Mesenchymal stem cell (in vitro differentiated cells and primary cell): ENCODE data around the gene IMMP2L.
A peak's percentile ranks its signal among the peaks of the same experiment; 100 is the strongest.

Experiments used
- DNase-seq: peaks from one replicate; pipeline ENCODE4 v3.0.0-alpha.2; 2013
- H2AFZ ChIP-seq: one replicate; pipeline ENCODE4 v1.6.1; 2013; ENCODE audit warnings: low read depth, mild to moderate bottlenecking, control low read depth, inconsistent platforms, low read length, moderate library complexity
- H2AK5ac ChIP-seq: 2 replicates; pipeline ENCODE4 v1.6.1; 2013; ENCODE audit warnings: low read length, moderate library complexity, mild to moderate bottlenecking, inconsistent platforms; ENCODE audit not compliant: severe bottlenecking
- H2BK120ac ChIP-seq: one replicate; pipeline ENCODE4 v1.6.1; 2013; ENCODE audit warnings: low read depth, mild to moderate bottlenecking, inconsistent platforms, low read length, moderate library complexity
- H2BK12ac ChIP-seq, 2 experiments: one replicate each; pipeline ENCODE4 v1.6.1; 2013; ENCODE audit warnings: inconsistent platforms in 2 of 2, low read length in 2 of 2, mild to moderate bottlenecking in 2 of 2, moderate library complexity in 2 of 2, control low read depth in 1 of 2
- H2BK15ac ChIP-seq: one replicate; pipeline ENCODE4 v1.6.1; 2013; ENCODE audit warnings: mild to moderate bottlenecking, low read depth, inconsistent platforms; ENCODE audit not compliant: poor library complexity, severe bottlenecking
- H2BK5ac ChIP-seq: 2 replicates; pipeline ENCODE4 v1.6.1; 2013; ENCODE audit warnings: low read depth, mild to moderate bottlenecking, low read length, control low read depth, inconsistent platforms; ENCODE audit not compliant: poor library complexity, severe bottlenecking
- H3K14ac ChIP-seq, 2 experiments: one replicate each; pipeline ENCODE4 v1.6.1; 2013; ENCODE audit warnings: inconsistent platforms in 2 of 2, low read length in 2 of 2, control low read depth in 1 of 2, mild to moderate bottlenecking in 1 of 2, moderate library complexity in 1 of 2
- H3K18ac ChIP-seq, 2 experiments: one replicate each; pipeline ENCODE4 v1.6.1; 2013; ENCODE audit warnings: inconsistent platforms in 2 of 2, low read length in 2 of 2, control low read depth in 1 of 2, low read depth in 1 of 2, mild to moderate bottlenecking in 1 of 2
- H3K23ac ChIP-seq, 2 experiments: one replicate each; pipeline ENCODE4 v1.6.1; 2013; ENCODE audit warnings: inconsistent platforms in 2 of 2, low read length in 2 of 2, mild to moderate bottlenecking in 2 of 2, moderate library complexity in 2 of 2, control low read depth in 1 of 2
- H3K27ac ChIP-seq: 2 replicates; pipeline ENCODE4 v1.5.1; 2013; ENCODE audit warnings: mild to moderate bottlenecking, moderate library complexity, low read length, control low read depth, inconsistent platforms; ENCODE audit not compliant: poor library complexity, severe bottlenecking
- H3K27me3 ChIP-seq, 2 experiments: 2 replicates each; pipeline versions ENCODE4 v1.6.1 to v1.7.0; 2013; ENCODE audit warnings: low read length in 2 of 2, mild to moderate bottlenecking in 2 of 2, moderate library complexity in 2 of 2, control low read depth in 1 of 2, inconsistent platforms in 1 of 2; ENCODE audit not compliant: control insufficient read depth in 1 of 2, insufficient read depth in 1 of 2
- H3K36me3 ChIP-seq, 2 experiments: 2 replicates each; pipeline versions ENCODE4 v1.6.1 to v1.7.0; 2013; ENCODE audit warnings: low read length in 2 of 2, control low read depth in 1 of 2, inconsistent platforms in 1 of 2, low read depth in 1 of 2, mild to moderate bottlenecking in 1 of 2; ENCODE audit not compliant: insufficient read depth in 2 of 2, control insufficient read depth in 1 of 2
- H3K4ac ChIP-seq, 2 experiments: one replicate each; pipeline ENCODE4 v1.6.1; 2013; ENCODE audit warnings: inconsistent platforms in 2 of 2, low read length in 2 of 2, mild to moderate bottlenecking in 2 of 2, moderate library complexity in 2 of 2, control low read depth in 1 of 2, low read depth in 1 of 2
- H3K4me1 ChIP-seq: 2 replicates; pipeline ENCODE4 v1.6.1; 2013; ENCODE audit warnings: low read depth, low read length, control low read depth; ENCODE audit not compliant: control insufficient read depth, insufficient read depth
- H3K4me2 ChIP-seq: 2 replicates; pipeline ENCODE4 v1.6.1; 2013; ENCODE audit warnings: low read length, mild to moderate bottlenecking, inconsistent platforms; ENCODE audit not compliant: poor library complexity, severe bottlenecking
- H3K4me3 ChIP-seq, 2 experiments: 2 replicates each; pipeline versions ENCODE4 v1.5.1 to v1.7.0; 2013; ENCODE audit warnings: low read length in 2 of 2, mild to moderate bottlenecking in 2 of 2, control low read depth in 1 of 2, low read depth in 1 of 2; ENCODE audit not compliant: insufficient read depth in 1 of 2
- H3K79me1 ChIP-seq: replicated peaks from 2 replicates; pipeline ENCODE4 v1.6.1; 2013; ENCODE audit warnings: mild to moderate bottlenecking, control low read depth, low read length, inconsistent platforms; ENCODE audit not compliant: poor library complexity, severe bottlenecking
- H3K9ac ChIP-seq: 2 replicates; pipeline ENCODE4 v1.7.0; 2013; ENCODE audit warnings: mild to moderate bottlenecking, low read length, moderate library complexity
- H3K9me3 ChIP-seq: 2 replicates; pipeline ENCODE4 v1.7.0; 2013; ENCODE audit warnings: mild to moderate bottlenecking, low read length; ENCODE audit not compliant: control insufficient read depth
- H4K8ac ChIP-seq: one replicate; pipeline ENCODE4 v1.6.1; 2013; ENCODE audit warnings: inconsistent platforms, mild to moderate bottlenecking, low read length, moderate library complexity
- H4K91ac ChIP-seq: one replicate; pipeline ENCODE4 v1.6.1; 2013; ENCODE audit warnings: mild to moderate bottlenecking, low read length, inconsistent platforms
- WGBS: methylation state at CpG from one replicate; pipeline ENCODE4 v1.1.7; 2013; ENCODE audit warnings: mixed read lengths; 5-methylcytosine and 5-hydroxymethylcytosine counted together

The IMMP2L gene

GRCh38 chr7:111568419-111568818 is 6.1 kb upstream of the IMMP2L start:
- DNase-seq, result no peak

GRCh38 chr7:111564078-111564477 is 1.8 kb upstream of the IMMP2L start:
- Histone ChIP-seq H3K27ac (no peak overlapping the region), H3K79me1 (peaks cover 2% of the 10 kb centered on the region)
- 0% methylated on average over 1 of the region's 1 CpG for WGBS

More at GRCh38 chr7:111568419-111568818, 6.1 kb upstream of the IMMP2L start:
- no peak overlapping the region for H3K9ac ChIP-seq
- H3K4me2 ChIP-seq, result no peak overlapping the region
- peaks cover 11% of the 10 kb centered on the region for H3K9me3 ChIP-seq
- H2BK15ac ChIP-seq, result no peak overlapping the region
- no peaks in the 10 kb centered on the region for H3K27me3 ChIP-seq
- H4K8ac ChIP-seq, result no peak overlapping the region
- H3K4me1 ChIP-seq, result no peaks in the 10 kb centered on the region
- H3K36me3 ChIP-seq, result no peaks in the 10 kb centered on the region
- H3K4ac ChIP-seq, result no peak overlapping the region
- no peak overlapping the region for H3K14ac ChIP-seq
- H3K23ac ChIP-seq, result no peak overlapping the region
- H2AK5ac ChIP-seq, result no peak overlapping the region
- no peak overlapping the region for H3K4me3 ChIP-seq
- no peak overlapping the region for H3K27ac ChIP-seq
- H3K79me1 ChIP-seq, result no peaks in the 10 kb centered on the region
- no peak overlapping the region for H2BK120ac ChIP-seq
- H4K91ac ChIP-seq, result no peak overlapping the region
- H2BK12ac ChIP-seq, result no peak overlapping the region
- no peak overlapping the region for H3K18ac ChIP-seq
- H2AFZ ChIP-seq, result no peak overlapping the region
- H2BK5ac ChIP-seq, result no peak overlapping the region

GRCh38 chr7:111561654-111561903 is 713 bp downstream of the IMMP2L start:
- Histone ChIP-seq H2BK5ac (no peak overlapping the region), H3K9me3 (no peaks in the 10 kb centered on the region), H4K8ac (no peak overlapping the region), H4K91ac (peak overlapping the region; percentile 34), H2AK5ac (peak overlapping the region; percentile 54), H2BK12ac (no peak overlapping the region), H3K27me3 (no peaks in the 10 kb centered on the region), H2BK120ac (no peak overlapping the region), H3K4me1 (peaks cover 3% of the 10 kb centered on the region), H3K4ac (no peak overlapping the region), H2AFZ (peak overlapping the region; percentile 54), H3K4me2 (peak overlapping the region; percentile 92), H3K4me3 (peak overlapping the region; percentile 81 to 84), H3K14ac (no peak overlapping the region), H3K18ac (peak overlapping the region; percentile 18 to 89), H3K27ac (peak overlapping the region; percentile 30), H3K79me1 (peaks cover 4% of the 10 kb centered on the region), H3K23ac (no peak overlapping the region), H3K9ac (peak overlapping the region; percentile 88), H3K36me3 (peaks cover 0 to 16% of the 10 kb centered on the region in 2 experiments), H2BK15ac (no peak overlapping the region)
- no peak for DNase-seq
- WGBS, result 21% methylated on average over 6 of the region's 7 CpGs

More at GRCh38 chr7:111564078-111564477, 1.8 kb upstream of the IMMP2L start:
- no peak overlapping the region for H3K14ac ChIP-seq
- H3K23ac ChIP-seq, result no peak overlapping the region
- H3K36me3 ChIP-seq, result no peaks in the 10 kb centered on the region
- no peaks in the 10 kb centered on the region for H3K9me3 ChIP-seq
- H2BK12ac ChIP-seq, result no peak overlapping the region
- no peak overlapping the region for H2BK15ac ChIP-seq
- H2AFZ ChIP-seq, result no peak overlapping the region
- no peak overlapping the region for H3K9ac ChIP-seq
- no peak overlapping the region for H2AK5ac ChIP-seq
- no peaks in the 10 kb centered on the region for H3K27me3 ChIP-seq
- no peak overlapping the region for H4K91ac ChIP-seq
- H3K4me3 ChIP-seq, result no peak overlapping the region
- H4K8ac ChIP-seq, result no peak overlapping the region
- peaks cover 3% of the 10 kb centered on the region for H3K4me1 ChIP-seq
- H2BK5ac ChIP-seq, result no peak overlapping the region
- H2BK120ac ChIP-seq, result no peak overlapping the region
- H3K18ac ChIP-seq, result no peak overlapping the region
- H3K4me2 ChIP-seq, result no peak overlapping the region
- no peak overlapping the region for H3K4ac ChIP-seq
- no peak for DNase-seq

- Histone ChIP-seq H3K36me3 (peaks cover 0 to 21% of the 10 kb centered on the region in 2 experiments), H3K27ac (peak overlapping the region; percentile 30), H4K8ac (no peak overlapping the region), H3K4me1 (peaks cover 3% of the 10 kb centered on the region), H3K4me2 (peak overlapping the region; percentile 92), H4K91ac (no peak overlapping the region), H3K18ac (peak overlapping the region; percentile 18 to 89), H3K27me3 (no peaks in the 10 kb centered on the region), H2BK5ac (no peak overlapping the region), H3K14ac (no peak overlapping the region), H3K4ac (no peak overlapping the region), H2BK12ac (no peak overlapping the region), H2AFZ (peak overlapping the region; percentile 54), H3K79me1 (peaks cover 4% of the 10 kb centered on the region), H3K9ac (peak overlapping the region; percentile 88), H2AK5ac (no peak overlapping the region), H3K23ac (no peak overlapping the region), H2BK120ac (no peak overlapping the region), H2BK15ac (no peak overlapping the region), H3K4me3 (peak overlapping the region; percentile 81 to 84), H3K9me3 (no peaks in the 10 kb centered on the region)
- 26% methylated on average over 3 of the region's 4 CpGs for WGBS
- peak; percentile 55 for DNase-seq
Measured at GRCh38 chr7:111560773-111561653, 1.3 kb downstream of the IMMP2L start.
